GM12878 (cell line): ENCODE measurements around the gene EXOC4. TPM values are rescaled to one million over a fixed set of nuclear protein-coding genes. Genes with fewer than 3 reads are reported as not detected.

ENCODE experiments used
- ATAC-seq: fragments of 200-7000 bp; cut with Tn5 transposase; 3 replicates; pipeline ENCODE4 v1.9.1; 2020; ENCODE audit warnings: mild to moderate bottlenecking, moderate library complexity
- BruUV-seq: library from RNA; stranded (reverse); fragments of 400-500 nt; replicated peaks from 2 replicates; lab custom pipeline; 2021; lab: Mats Ljungman, UMichigan
- CTCF ChIA-PET: fragments of 300-600 bp; sonication (Branson Sonifier 250); formaldehyde crosslinking; extraction: SDS; loops from one replicate; lab custom pipeline; 2021; ENCODE audit warnings: inconsistent platforms; lab: Yijun Ruan, JAX
- POLR2A ChIA-PET: fragments of 350-600 bp; formaldehyde crosslinking; extraction: SDS; loops from one replicate; lab custom pipeline; 2021; ENCODE audit warnings: inconsistent platforms; lab: Charles Lee
- RAD21 ChIA-PET: fragments of 300-600 bp; sonication (Branson Sonifier 250); formaldehyde crosslinking; loops from one replicate; lab custom pipeline; 2023; ENCODE audit warnings: antibody characterized with exemption; ENCODE audit not compliant: unreplicated experiment; lab: Charles Lee
- SMC1A ChIA-PET: fragments of 300-600 bp; sonication (Branson Sonifier 250); formaldehyde crosslinking; loops from one replicate; lab custom pipeline; 2023; ENCODE audit not compliant: unreplicated experiment, uncharacterized antibody; lab: Charles Lee
- DNase-seq: peaks from one replicate; pipeline ENCODE4 v3.0.0-alpha.2; 2011; ENCODE audit warnings: low read depth, low spot score
- FAIRE-seq: peaks from 3 replicates; lab custom pipeline; 2011; peaks lifted over from hg19 to GRCh38; lab: Jason Lieb, UNC
- H2AFZ ChIP-seq: 2 replicates; pipeline ENCODE4 v1.6.0; 2011; ENCODE audit warnings: low read depth, low read length, control low read depth; ENCODE audit not compliant: control insufficient read depth
- H3K27ac ChIP-seq: 2 replicates; pipeline ENCODE4 v1.5.1; 2011; ENCODE audit warnings: control low read depth; ENCODE audit not compliant: control insufficient read depth, insufficient read depth
- H3K27me3 ChIP-seq, 2 experiments: replicated peaks in 1 of 2; 2 replicates each; pipeline versions ENCODE4 v1.6.0 to v1.6.1; 2011; ENCODE audit warnings: low read length in 1 of 2; ENCODE audit not compliant: control insufficient read depth in 2 of 2, insufficient read depth in 2 of 2
- H3K36me3 ChIP-seq, 2 experiments: 2 replicates each; pipeline ENCODE4 v1.5.1; 2011; ENCODE audit warnings: low read length in 1 of 2; ENCODE audit not compliant: control insufficient read depth in 2 of 2, insufficient read depth in 2 of 2
- H3K4me1 ChIP-seq: 2 replicates; pipeline ENCODE4 v1.6.1; 2011; ENCODE audit warnings: mild to moderate bottlenecking, low read length, moderate library complexity, mixed read lengths; ENCODE audit not compliant: control insufficient read depth, insufficient read depth
- H3K4me2 ChIP-seq: 2 replicates; pipeline ENCODE4 v1.6.0; 2011; ENCODE audit warnings: control low read depth; ENCODE audit not compliant: control insufficient read depth, insufficient read depth
- H3K4me3 ChIP-seq: fragments of 200-600 bp; sonication (generic); 2 replicates; pipeline ENCODE4 v1.5.1; 2016
- H3K79me2 ChIP-seq: 2 replicates; pipeline ENCODE4 v1.6.0; 2011; ENCODE audit warnings: low read length; ENCODE audit not compliant: control insufficient read depth, insufficient read depth
- H3K9ac ChIP-seq: 2 replicates; pipeline ENCODE4 v1.8.0; 2011; ENCODE audit warnings: low read length, control low read depth, mixed read lengths; ENCODE audit not compliant: control insufficient read depth, insufficient read depth
- H3K9me3 ChIP-seq: replicated peaks from 3 replicates; pipeline ENCODE4 v1.5.1; 2011; ENCODE audit warnings: mild to moderate bottlenecking, low read length; ENCODE audit not compliant: control insufficient read depth, insufficient read depth
- H4K20me1 ChIP-seq: 2 replicates; pipeline ENCODE4 v1.6.0; 2011; ENCODE audit not compliant: control insufficient read depth, insufficient read depth
- CEBPZ ChIP-seq: fragments of 150-350 bp; IDR thresholded peaks from 2 replicates; pipeline ENCODE4 v1.6.1; 2016; ENCODE audit warnings: low read depth, low read length
- CHD4 ChIP-seq: fragments of 200-600 bp; sonication (generic); IDR thresholded peaks from 2 replicates; pipeline ENCODE4 v1.6.1; 2016; ENCODE audit warnings: mild to moderate bottlenecking
- DPF2 ChIP-seq: fragments of 450-650 bp; IDR thresholded peaks from 2 replicates; pipeline ENCODE4 v1.6.1; 2017; ENCODE audit warnings: mild to moderate bottlenecking
- GATAD2B ChIP-seq: fragments of 450-650 bp; conservative IDR thresholded peaks from 2 replicates; pipeline ENCODE4 v1.6.1; 2017; ENCODE audit warnings: low read depth, mild to moderate bottlenecking, moderate library complexity
- HDAC6 ChIP-seq: fragments of 200-600 bp; sonication (generic); IDR thresholded peaks from one replicate; pipeline ENCODE4 v1.8.0; 2017; ENCODE audit warnings: antibody characterized with exemption; ENCODE audit not compliant: unreplicated experiment
- IKZF2 ChIP-seq, 2 experiments: fragments of 450-650 bp; IDR thresholded peaks; 2 replicates each; pipeline ENCODE4 v1.6.1; 2017; ENCODE audit warnings: mild to moderate bottlenecking in 2 of 2, moderate library complexity in 2 of 2
- MTA3 ChIP-seq: IDR thresholded peaks from 2 replicates; pipeline ENCODE4 v1.6.1; 2012; ENCODE audit warnings: low read length, inconsistent platforms, borderline replicate concordance
- NBN ChIP-seq: fragments of 450-650 bp; IDR thresholded peaks from 2 replicates; pipeline ENCODE4 v1.6.1; 2016
- PAX8 ChIP-seq: fragments of 450-650 bp; IDR thresholded peaks from 2 replicates; pipeline ENCODE4 v1.6.1; 2017; ENCODE audit warnings: mild to moderate bottlenecking, moderate library complexity
- SIX5 ChIP-seq: IDR thresholded peaks from 2 replicates; pipeline ENCODE4 v1.6.1; 2011; ENCODE audit warnings: mild to moderate bottlenecking, low read depth, low read length, moderate library complexity; ENCODE audit not compliant: severe bottlenecking
- SUZ12 ChIP-seq: fragments of 200-600 bp; sonication (generic); IDR thresholded peaks from one replicate; pipeline ENCODE4 v1.6.1; 2018; ENCODE audit warnings: antibody characterized with exemption, mild to moderate bottlenecking; ENCODE audit not compliant: unreplicated experiment
- TCF12 ChIP-seq: IDR thresholded peaks from 2 replicates; pipeline ENCODE4 v1.6.1; 2011; ENCODE audit warnings: low read depth, mild to moderate bottlenecking, low read length
- WRNIP1 ChIP-seq: IDR thresholded peaks from 2 replicates; pipeline ENCODE4 v1.6.1; 2011; ENCODE audit warnings: low read depth, low read length, improper control_type of control experiment, borderline replicate concordance
- WGBS: methylation state at CpG from one replicate; pipeline ENCODE4 v1.1.6; 2016; ENCODE audit warnings: low lambda C conversion rate; ENCODE audit not compliant: insufficient replicate concordance, insufficient coverage; ENCODE audit errors: missing lambda C conversion rate; 5-methylcytosine and 5-hydroxymethylcytosine counted together
- in situ Hi-C: fragments of 300-500 bp; cut with MboI; formaldehyde crosslinking; loops from 9 replicates; pipeline ENCODE4 v1.14.3; 2018; ENCODE audit warnings: mixed read lengths
- intact Hi-C: fragments of 100-400 bp; cut with micrococcal nuclease; formaldehyde crosslinking; loops from one replicate; pipeline ENCODE4 v1.14.2; 2022; ENCODE audit not compliant: unreplicated experiment
- polyA plus RNA-seq, 11 experiments: library from polyadenylated mRNA; depleted of rRNA in 4 of 11; unstranded in 6 of 11; stranded (reverse) in 5 of 11; fragments of >200 nt; fragmentation: Nextera tagmentation in 4 of 11; fragmentation: Illumina TruSeq in 1 of 11; extraction: Ambion mirVana in 4 of 11; extraction: Trizol in 1 of 11; gene quantifications; 1 replicate in 1 of 11; 2 replicates in 10 of 11; pipeline versions ENCODE4 v1.2.1 to v1.2.3, GENCODE V29; 2011 to 2016; ENCODE audit warnings: inconsistent platforms in 2 of 11, missing spikeins in 2 of 11, low read depth in 1 of 11
- total RNA-seq, 4 experiments: library from RNA; depleted of rRNA in 3 of 4; stranded (reverse); fragments of >200 nt in 3 of 4; fragmentation: Illumina TruSeq in 1 of 4; extraction: Trizol in 1 of 4; gene quantifications; 2 replicates each; pipeline versions ENCODE4 v1.2.1 to v1.2.3, GENCODE V29; 2013 to 2021
- TF ChIP-seq, protein P1 (sequence below): fragments of 450-650 bp; IDR thresholded peaks from 2 replicates; pipeline ENCODE4 v1.6.1; 2017; ENCODE audit warnings: mild to moderate bottlenecking
- TF ChIP-seq, protein P2 (sequence below): IDR thresholded peaks from 2 replicates; pipeline ENCODE4 v1.6.1; 2011; ENCODE audit warnings: low read depth, low read length, improper control_type of control experiment, borderline replicate concordance

EXOC4 gene
- total and polyA plus RNA-seq, 10 of the 15 experiments (the other 5 are each of a cell fraction or from before 2014, with no cell fraction given): 13.2 to 44.5 (median 29.6) TPM

DNA sequence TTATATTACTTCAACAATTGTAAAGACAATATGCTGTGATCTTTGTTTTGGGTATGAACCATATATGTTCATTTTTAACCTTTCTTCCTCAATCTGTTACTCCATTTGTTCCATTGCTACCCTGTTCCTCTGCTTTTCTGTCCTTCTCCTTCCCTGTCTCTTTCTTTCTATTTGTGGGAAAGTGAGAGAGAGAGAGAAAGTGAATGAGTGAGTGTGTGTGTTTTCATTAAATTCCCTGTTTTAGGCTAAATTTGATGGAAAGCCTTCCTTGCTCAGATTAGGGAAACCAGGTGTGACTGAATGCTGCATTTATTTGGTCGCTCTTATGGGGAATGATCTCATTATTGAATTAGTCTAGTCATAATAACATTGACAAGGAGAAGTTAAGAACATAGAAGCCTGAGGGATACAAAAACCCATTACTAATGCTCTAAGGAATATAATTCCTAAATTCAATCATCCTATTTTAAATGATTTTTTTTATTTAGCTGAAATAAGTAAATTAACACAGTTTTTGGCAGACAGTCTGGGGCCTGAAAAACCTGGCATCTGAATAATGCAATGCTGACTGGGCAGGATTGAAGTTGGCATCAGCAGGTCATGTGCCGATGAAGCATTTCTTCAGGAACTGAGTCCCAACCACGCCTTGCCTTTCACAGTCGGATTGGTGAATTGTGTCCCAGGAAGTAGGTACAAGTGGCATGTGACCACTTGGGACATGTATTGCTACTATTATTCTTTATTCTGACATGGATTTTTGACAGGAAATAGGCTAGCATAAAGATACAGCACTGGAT, 756.6 kb downstream of the EXOC4 start:
- no peak overlapping the region for H3K9ac ChIP-seq
- no peaks in the 10 kb centered on the region for H3K27me3 ChIP-seq
- intact Hi-C loops: loop anchor here (10.0 kb wide), 1 partner anchor 315 kb away; no protein-coding TSS in a partner anchor
- ChIA-PET SMC1A (no interaction called here), CTCF (interaction anchor here (1.5 kb wide), 1 partner anchor 12 kb away, joined by 5 read pairs; no protein-coding TSS in a partner anchor), RAD21 (no interaction called here), POLR2A (no interaction called here)
- H3K4me2 ChIP-seq: no peak overlapping the region
- H3K4me1 ChIP-seq: no peaks in the 10 kb centered on the region
- ATAC-seq (no peak), FAIRE-seq (no peak), DNase-seq (no peak)
- H2AFZ ChIP-seq: no peak overlapping the region
- 96% methylated on average over 4 of the region's 4 CpGs for WGBS
- H4K20me1 ChIP-seq: no peaks in the 10 kb centered on the region
- BruUV-seq: no TSS peak
- H3K4me3 ChIP-seq: no peak overlapping the region
- no peaks in the 10 kb centered on the region; a peak in 1 of 4 replicates for H3K36me3 ChIP-seq
- in situ Hi-C loops: no loop called here
- no peaks in the 10 kb centered on the region for H3K9me3 ChIP-seq
- no peak overlapping the region for H3K27ac ChIP-seq
- no peaks in the 10 kb centered on the region for H3K79me2 ChIP-seq
- TF ChIP-seq SIX5 (no peak), CEBPZ (no peak), PAX8 (no peak), TCF12 (no peak), DPF2 (no peak), MTA3 (no peak), GATAD2B (no peak), CHD4 (no peak), IKZF2 (IDR thresholded peaks at IDR 0.05) (no peak), HDAC6 (no peak), WRNIP1 (no peak), NBN (no peak), SUZ12 (no peak)
- TF ChIP-seq, protein P1, sequence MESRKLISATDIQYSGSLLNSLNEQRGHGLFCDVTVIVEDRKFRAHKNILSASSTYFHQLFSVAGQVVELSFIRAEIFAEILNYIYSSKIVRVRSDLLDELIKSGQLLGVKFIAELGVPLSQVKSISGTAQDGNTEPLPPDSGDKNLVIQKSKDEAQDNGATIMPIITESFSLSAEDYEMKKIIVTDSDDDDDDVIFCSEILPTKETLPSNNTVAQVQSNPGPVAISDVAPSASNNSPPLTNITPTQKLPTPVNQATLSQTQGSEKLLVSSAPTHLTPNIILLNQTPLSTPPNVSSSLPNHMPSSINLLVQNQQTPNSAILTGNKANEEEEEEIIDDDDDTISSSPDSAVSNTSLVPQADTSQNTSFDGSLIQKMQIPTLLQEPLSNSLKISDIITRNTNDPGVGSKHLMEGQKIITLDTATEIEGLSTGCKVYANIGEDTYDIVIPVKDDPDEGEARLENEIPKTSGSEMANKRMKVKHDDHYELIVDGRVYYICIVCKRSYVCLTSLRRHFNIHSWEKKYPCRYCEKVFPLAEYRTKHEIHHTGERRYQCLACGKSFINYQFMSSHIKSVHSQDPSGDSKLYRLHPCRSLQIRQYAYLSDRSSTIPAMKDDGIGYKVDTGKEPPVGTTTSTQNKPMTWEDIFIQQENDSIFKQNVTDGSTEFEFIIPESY: no peak
- TF ChIP-seq, protein P2, sequence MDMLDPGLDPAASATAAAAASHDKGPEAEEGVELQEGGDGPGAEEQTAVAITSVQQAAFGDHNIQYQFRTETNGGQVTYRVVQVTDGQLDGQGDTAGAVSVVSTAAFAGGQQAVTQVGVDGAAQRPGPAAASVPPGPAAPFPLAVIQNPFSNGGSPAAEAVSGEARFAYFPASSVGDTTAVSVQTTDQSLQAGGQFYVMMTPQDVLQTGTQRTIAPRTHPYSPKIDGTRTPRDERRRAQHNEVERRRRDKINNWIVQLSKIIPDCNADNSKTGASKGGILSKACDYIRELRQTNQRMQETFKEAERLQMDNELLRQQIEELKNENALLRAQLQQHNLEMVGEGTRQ: no peak
